ENCODE measurements around the gene ASB2.

ASB2 gene

GRCh38 chr14:93976477-93977057, at the start of gene ASB2:
Gene ASB2 (minus strand): TSS chr14:93976570. CDS start chr14:93964539, 12,031 bp downstream.
- DNase-seq (no peak), ATAC-seq (no peak)
- peak within 1 kb of the TSS; percentile 98 for H3K27ac Mint-ChIP-seq
- H3K4me1 Mint-ChIP-seq = peaks cover 86% of the 10 kb centered on the region
- peak within 1 kb of the TSS; percentile 59 for H3K4me3 Mint-ChIP-seq
- peaks cover 14% of the 10 kb centered on the region for H3K9me3 Mint-ChIP-seq
- H3K27me3 Mint-ChIP-seq = peaks cover 18% of the 10 kb centered on the region
- H3K36me3 Mint-ChIP-seq (ENCODE audit: low read depth) = peaks cover 32% of the 10 kb centered on the region

GRCh38 chr14:94025720-94026119, 49.4 kb upstream of the ASB2 start:
- no peak for ATAC-seq
- DNase-seq = no peak
- no peaks in the 10 kb centered on the region for H3K36me3 Mint-ChIP-seq (ENCODE audit: low read depth)
- H3K27me3 Mint-ChIP-seq = peaks cover 7% of the 10 kb centered on the region
- H3K4me3 Mint-ChIP-seq = peak overlapping the region; percentile 52
- no peaks in the 10 kb centered on the region for H3K9me3 Mint-ChIP-seq
- no peak overlapping the region for H3K27ac Mint-ChIP-seq
- peaks cover 42% of the 10 kb centered on the region for H3K4me1 Mint-ChIP-seq

- no peak for ATAC-seq
- Mint-ChIP-seq H3K27ac (no peak overlapping the region), H3K4me3 (no peak overlapping the region), H3K27me3 (peaks cover 7% of the 10 kb centered on the region), H3K36me3 (ENCODE audit: low read depth) (no peaks in the 10 kb centered on the region), H3K4me1 (peaks cover 45% of the 10 kb centered on the region), H3K9me3 (no peaks in the 10 kb centered on the region)
- DNase-seq = no peak
Observed at GRCh38 chr14:94024549-94024948, 48.2 kb upstream of the ASB2 start.

GRCh38 chr14:94022532-94023411, 46.4 kb upstream of the ASB2 start:
- H3K27ac Mint-ChIP-seq = peak overlapping the region; percentile 84
- no peaks in the 10 kb centered on the region for H3K36me3 Mint-ChIP-seq (ENCODE audit: low read depth)
- peaks cover 34% of the 10 kb centered on the region for H3K4me1 Mint-ChIP-seq

GRCh38 chr14:94021416-94022157, 45.2 kb upstream of the ASB2 start:
- peak overlapping the region; percentile 21 for H3K4me3 Mint-ChIP-seq
- H3K27me3 Mint-ChIP-seq = peaks cover 7% of the 10 kb centered on the region
- no peaks in the 10 kb centered on the region for H3K36me3 Mint-ChIP-seq (ENCODE audit: low read depth)
- DNase-seq (peak; percentile 51), ATAC-seq (peak; percentile 69)
- H3K9me3 Mint-ChIP-seq = no peaks in the 10 kb centered on the region
- peak overlapping the region; percentile 84 for H3K27ac Mint-ChIP-seq
- peaks cover 34% of the 10 kb centered on the region for H3K4me1 Mint-ChIP-seq

More at GRCh38 chr14:94022532-94023411, 46.4 kb upstream of the ASB2 start:
- DNase-seq = no peak
- Mint-ChIP-seq H3K27me3 (peaks cover 7% of the 10 kb centered on the region), H3K4me3 (no peak overlapping the region), H3K9me3 (no peaks in the 10 kb centered on the region)
- no peak for ATAC-seq

GRCh38 chr14:94021001-94021400, 44.6 kb upstream of the ASB2 start:
- peak; percentile 58 for ATAC-seq

GRCh38 chr14:94020267-94020666, 43.9 kb upstream of the ASB2 start:
- no peak overlapping the region for H3K4me3 Mint-ChIP-seq
- DNase-seq = no peak
- H3K27me3 Mint-ChIP-seq = peaks cover 7% of the 10 kb centered on the region
- no peak for ATAC-seq
- H3K27ac Mint-ChIP-seq = no peak overlapping the region
- H3K9me3 Mint-ChIP-seq = no peaks in the 10 kb centered on the region
- H3K36me3 Mint-ChIP-seq (ENCODE audit: low read depth) = no peaks in the 10 kb centered on the region
- H3K4me1 Mint-ChIP-seq = peaks cover 28% of the 10 kb centered on the region

More at GRCh38 chr14:94021001-94021400, 44.6 kb upstream of the ASB2 start:
- Mint-ChIP-seq H3K4me1 (peaks cover 32% of the 10 kb centered on the region), H3K27me3 (peaks cover 7% of the 10 kb centered on the region), H3K36me3 (ENCODE audit: low read depth) (no peaks in the 10 kb centered on the region), H3K27ac (peak overlapping the region; percentile 84), H3K9me3 (no peaks in the 10 kb centered on the region), H3K4me3 (no peak overlapping the region)
- no peak for DNase-seq

GRCh38 chr14:94019329-94019728, 43.0 kb upstream of the ASB2 start:
- no peaks in the 10 kb centered on the region for H3K36me3 Mint-ChIP-seq (ENCODE audit: low read depth)
- no peak overlapping the region for H3K4me3 Mint-ChIP-seq
- peaks cover 28% of the 10 kb centered on the region for H3K4me1 Mint-ChIP-seq
- DNase-seq (no peak), ATAC-seq (no peak)
- no peak overlapping the region for H3K27ac Mint-ChIP-seq
- H3K9me3 Mint-ChIP-seq = no peaks in the 10 kb centered on the region
- H3K27me3 Mint-ChIP-seq = peaks cover 6% of the 10 kb centered on the region

- DNase-seq (no peak), ATAC-seq (no peak)
- Mint-ChIP-seq H3K27ac (no peak overlapping the region), H3K9me3 (no peaks in the 10 kb centered on the region), H3K36me3 (ENCODE audit: low read depth) (no peaks in the 10 kb centered on the region), H3K27me3 (peaks cover 2% of the 10 kb centered on the region), H3K4me1 (peaks cover 28% of the 10 kb centered on the region), H3K4me3 (no peak overlapping the region)
Observed at GRCh38 chr14:94018308-94018707, 41.9 kb upstream of the ASB2 start.

- ATAC-seq = no peak
- Mint-ChIP-seq H3K4me1 (peaks cover 22% of the 10 kb centered on the region), H3K36me3 (ENCODE audit: low read depth) (no peaks in the 10 kb centered on the region), H3K4me3 (no peak overlapping the region), H3K27ac (no peak overlapping the region), H3K27me3 (no peaks in the 10 kb centered on the region), H3K9me3 (no peaks in the 10 kb centered on the region)
- DNase-seq = no peak
Observed at GRCh38 chr14:94016446-94016976, 40.1 kb upstream of the ASB2 start.

GRCh38 chr14:94015223-94015622, 38.9 kb upstream of the ASB2 start:
- no peak for ATAC-seq
- H3K27me3 Mint-ChIP-seq = no peaks in the 10 kb centered on the region
- H3K4me1 Mint-ChIP-seq = peaks cover 19% of the 10 kb centered on the region

GRCh38 chr14:94014382-94014781, 38.0 kb upstream of the ASB2 start:
- no peak overlapping the region for H3K4me3 Mint-ChIP-seq
- peaks cover 4% of the 10 kb centered on the region for H3K27me3 Mint-ChIP-seq
- H3K4me1 Mint-ChIP-seq = peaks cover 26% of the 10 kb centered on the region

More at GRCh38 chr14:94015223-94015622, 38.9 kb upstream of the ASB2 start:
- no peak for DNase-seq
- Mint-ChIP-seq H3K4me3 (no peak overlapping the region), H3K36me3 (ENCODE audit: low read depth) (no peaks in the 10 kb centered on the region), H3K27ac (no peak overlapping the region), H3K9me3 (no peaks in the 10 kb centered on the region)

GRCh38 chr14:94011795-94012194, 35.4 kb upstream of the ASB2 start:
- H3K27me3 Mint-ChIP-seq = peaks cover 8% of the 10 kb centered on the region
- H3K27ac Mint-ChIP-seq = no peak overlapping the region
- DNase-seq = no peak
- ATAC-seq = no peak
- peaks cover 36% of the 10 kb centered on the region for H3K4me1 Mint-ChIP-seq
- H3K9me3 Mint-ChIP-seq = no peaks in the 10 kb centered on the region
- no peaks in the 10 kb centered on the region for H3K36me3 Mint-ChIP-seq (ENCODE audit: low read depth)
- no peak overlapping the region for H3K4me3 Mint-ChIP-seq

More at GRCh38 chr14:94014382-94014781, 38.0 kb upstream of the ASB2 start:
- DNase-seq (no peak), ATAC-seq (no peak)
- no peaks in the 10 kb centered on the region for H3K9me3 Mint-ChIP-seq
- no peaks in the 10 kb centered on the region for H3K36me3 Mint-ChIP-seq (ENCODE audit: low read depth)
- H3K27ac Mint-ChIP-seq = no peak overlapping the region

GRCh38 chr14:94010625-94011024, 34.3 kb upstream of the ASB2 start:
- Mint-ChIP-seq H3K9me3 (no peaks in the 10 kb centered on the region), H3K27ac (no peak overlapping the region), H3K4me3 (no peak overlapping the region), H3K4me1 (peaks cover 36% of the 10 kb centered on the region), H3K36me3 (ENCODE audit: low read depth) (no peaks in the 10 kb centered on the region), H3K27me3 (peaks cover 8% of the 10 kb centered on the region)
- ATAC-seq (no peak), DNase-seq (no peak)
